ENCODE measurements around the gene SCLY.
"Not testable (repeated sequence)": the region's sequence is repeated elsewhere in the genome, so short reads cannot be mapped to it uniquely, and the experiment has no call there.

SCLY gene

GRCh38 chr2:238042090-238042489, 18.7 kb upstream of the SCLY start:
- DNase-seq = no peak

GRCh38 chr2:238042849-238043584, 17.8 kb upstream of the SCLY start:
- no peak for DNase-seq

GRCh38 chr2:238043851-238044250, 16.9 kb upstream of the SCLY start:
- DNase-seq = no peak

GRCh38 chr2:238045575-238045974, 15.2 kb upstream of the SCLY start:
- no peak for DNase-seq

GRCh38 chr2:238046725-238047270, 14.0 kb upstream of the SCLY start:
- DNase-seq = no peak

GRCh38 chr2:238053191-238053776, 7.5 kb upstream of the SCLY start:
- DNase-seq = no peak

- DNase-seq = no peak
Measured at GRCh38 chr2:238055841-238056240, 5.0 kb upstream of the SCLY start.

GRCh38 chr2:238057696-238058575, 2.9 kb upstream of the SCLY start:
- not testable (repeated sequence) for DNase-seq

- DNase-seq = no peak
Measured at GRCh38 chr2:238059505-238059904, 1.3 kb upstream of the SCLY start.

- DNase-seq = no peak
Measured at GRCh38 chr2:238060096-238060541, 682 bp upstream of the SCLY start.

- DNase-seq = peak; percentile 12
Measured at GRCh38 chr2:238061315-238062202, 758 bp downstream of the SCLY start.

- DNase-seq = no peak
Measured at GRCh38 chr2:238063414-238064189, 2.8 kb downstream of the SCLY start.

GRCh38 chr2:238064376-238064775, 3.6 kb downstream of the SCLY start:
- no peak for DNase-seq

GRCh38 chr2:238065071-238065846, 4.5 kb downstream of the SCLY start:
- DNase-seq = no peak

GRCh38 chr2:238066218-238066617, 5.4 kb downstream of the SCLY start:
- no peak for DNase-seq

- peak; percentile 32 for DNase-seq
Measured at GRCh38 chr2:238066718-238067117, 5.9 kb downstream of the SCLY start.

- DNase-seq = no peak
Measured at GRCh38 chr2:238067939-238068338, 7.1 kb downstream of the SCLY start.

GRCh38 chr2:238069021-238069709, 8.4 kb downstream of the SCLY start:
- DNase-seq = peak; percentile 18

GRCh38 chr2:238069877-238070276, 9.1 kb downstream of the SCLY start:
- no peak for DNase-seq

- no peak for DNase-seq
Measured at GRCh38 chr2:238075397-238075796, 14.6 kb downstream of the SCLY start.
